Astrocyte of the spinal cord (primary cell): ENCODE measurements around the gene GNAS-AS1.
A peak's percentile ranks its signal among the peaks of the same experiment; 100 is the strongest.
"Not testable (repeated sequence)": the region's sequence is repeated elsewhere in the genome, so short reads cannot be mapped to it uniquely, and the experiment has no call there.

Experiments
- DNase-seq: peaks from one replicate; pipeline ENCODE4 v3.0.0; 2011; ENCODE audit warnings: low read depth, low spot score
- H3K4me3 ChIP-seq: 2 replicates; pipeline ENCODE4 v1.5.1; 2011; ENCODE audit warnings: low read depth, mild to moderate bottlenecking, low read length, moderate library complexity
- CTCF ChIP-seq: IDR thresholded peaks from 2 replicates; pipeline ENCODE4 v1.5.1; 2012; ENCODE audit warnings: low read depth, mild to moderate bottlenecking, low read length, inconsistent platforms
- in situ Hi-C: cut with HindIII; loops from 2 replicates; pipeline ENCODE4 v1.10.0; 2017; ENCODE audit warnings: low sequenced_read_pairs

The GNAS-AS1 gene

GRCh38 chr20:58822748-58823730, 27.7 kb downstream of the GNAS-AS1 start:
- no peak overlapping the region for H3K4me3 ChIP-seq
- no peak for TF ChIP-seq CTCF
- DNase-seq: no peak
- in situ Hi-C loops: no loop called here

DNA sequence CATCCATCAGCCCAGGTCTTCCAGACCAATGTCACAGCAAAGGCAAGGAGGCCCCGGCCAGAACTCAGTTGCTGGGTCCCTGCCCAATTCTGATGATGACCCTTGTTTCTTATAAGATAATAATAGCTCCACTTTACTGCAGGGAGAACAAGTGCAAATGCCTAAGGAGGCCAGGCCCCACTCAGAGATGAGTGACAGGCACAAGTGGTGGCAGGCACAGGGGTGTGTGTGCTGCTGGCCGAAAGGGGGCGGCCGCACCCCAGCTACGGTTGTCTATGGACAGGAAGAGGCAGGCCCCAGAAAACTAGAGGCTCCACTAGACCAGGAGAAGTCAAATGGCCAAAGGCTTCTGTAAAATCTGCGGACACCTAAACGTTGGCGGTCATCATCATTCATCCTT, 28.6 kb downstream of the GNAS-AS1 start:
- DNase-seq: no peak
- H3K4me3 ChIP-seq: no peak overlapping the region
- no peak for TF ChIP-seq CTCF
- in situ Hi-C loops: no loop called here

DNA sequence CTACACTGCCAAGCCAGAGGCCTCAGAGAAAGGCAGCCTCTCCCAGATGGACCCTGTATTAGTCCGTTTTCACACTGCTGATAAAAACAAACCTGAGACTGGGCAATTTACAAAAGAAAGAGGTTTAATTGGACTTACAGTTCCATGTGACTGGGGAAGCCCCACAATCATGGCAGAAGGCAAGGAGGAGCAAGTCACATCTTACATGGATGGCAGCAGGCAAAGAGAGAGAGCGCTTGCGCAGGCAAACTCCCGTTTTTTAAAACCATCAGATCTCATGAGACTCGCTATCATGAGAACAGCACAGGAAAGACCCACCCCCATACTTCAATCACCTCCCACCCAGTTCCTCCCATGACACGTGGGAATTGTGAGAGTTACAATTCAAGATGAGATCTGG, 30.2 kb downstream of the GNAS-AS1 start:
- in situ Hi-C loops: not testable (repeated sequence)

DNA sequence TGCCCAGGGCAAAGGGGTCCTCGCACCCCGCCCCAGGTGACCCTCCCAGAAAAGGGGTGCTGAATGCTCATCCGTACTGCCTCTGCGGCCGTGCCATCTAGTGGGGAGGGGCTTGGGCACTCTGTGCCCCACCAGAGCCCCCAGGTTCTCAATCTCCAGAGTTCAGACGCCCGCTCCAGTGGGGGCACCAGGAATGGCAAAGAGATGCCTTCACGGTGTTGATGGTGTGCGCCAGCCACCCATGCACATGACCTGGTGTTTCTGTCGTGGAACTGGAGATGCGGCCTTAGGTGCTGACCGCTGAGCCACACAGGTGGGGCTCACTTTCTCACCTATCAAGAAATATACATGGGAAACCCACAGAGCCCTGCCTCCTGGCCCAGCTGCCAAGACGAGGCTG, 30.8 kb downstream of the GNAS-AS1 start:
- H3K4me3 ChIP-seq: no peak overlapping the region
- in situ Hi-C loops: no loop called here
- DNase-seq: no peak

More for the DNA sequence above, 30.2 kb downstream of the GNAS-AS1 start:
- not testable (repeated sequence) for H3K4me3 ChIP-seq, DNase-seq

GRCh38 chr20:58818586-58819285, 32.0 kb downstream of the GNAS-AS1 start:
- no peak for TF ChIP-seq CTCF
- in situ Hi-C loops: no loop called here
- no peak overlapping the region for H3K4me3 ChIP-seq
- peak; percentile 74 for DNase-seq

More for the DNA sequence above, 30.8 kb downstream of the GNAS-AS1 start:
- no peak for TF ChIP-seq CTCF

DNA sequence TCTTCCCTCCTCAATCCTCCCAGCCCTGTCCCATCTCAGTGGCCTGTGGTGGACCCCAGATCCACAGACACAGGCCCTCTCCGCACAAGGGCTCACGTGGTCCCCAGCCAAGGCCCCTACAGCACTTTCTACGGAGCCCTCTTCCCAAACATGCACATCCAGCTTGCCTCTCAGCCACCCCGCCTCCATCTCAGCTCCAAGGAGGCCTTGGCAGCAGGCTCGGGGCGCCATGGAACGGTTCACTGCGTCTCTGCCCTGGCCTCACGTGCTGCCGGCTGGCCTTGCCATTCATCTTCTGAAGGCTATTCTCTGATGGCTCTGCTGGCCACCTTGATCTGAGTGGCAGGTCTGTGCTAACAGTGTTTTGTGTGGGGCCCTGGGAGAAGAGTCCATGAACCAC, 33.0 kb downstream of the GNAS-AS1 start:
- no peak for DNase-seq
- no peak for TF ChIP-seq CTCF
- no peak overlapping the region for H3K4me3 ChIP-seq
- in situ Hi-C loops: no loop called here
